ENCODE results near the gene LRRC28. TPM values are rescaled to one million over a fixed set of nuclear protein-coding genes. Genes with fewer than 3 reads are reported as not detected.

Gene LRRC28
- total and polyA plus RNA-seq, 4 donors: 14.5 to 27.5 (median 19.7) TPM

GRCh38 chr15:99368743-99369142 is 117.5 kb downstream of the LRRC28 start:
- no peaks in the 10 kb centered on the region for H3K27me3 ChIP-seq (ENCODE audit: control insufficient read depth in 1 of 2, insufficient read depth in 2 of 2, low read length in 1 of 2)
- intact Hi-C loops (cut with DNase I): loop anchor here (10.0 kb wide), 1 partner anchor 84 kb away; no protein-coding TSS in a partner anchor
- peaks cover 0 to 2% of the 10 kb centered on the region in 2 donors for H3K4me1 ChIP-seq (ENCODE audit: control insufficient read depth in 1 of 2, insufficient read depth in 2 of 2, low read length in 2 of 2)
- no peaks in the 10 kb centered on the region for H3K36me3 ChIP-seq (ENCODE audit: control insufficient read depth in 1 of 2, insufficient read depth in 2 of 2, low read length in 1 of 2)
- DNase-seq: no peak
- H3K27ac ChIP-seq (ENCODE audit: low read depth in 1 of 2, low read length in 2 of 2): no peak overlapping the region
- H3K4me3 ChIP-seq (ENCODE audit: low read length in 2 of 2): no peak overlapping the region
- ATAC-seq (ENCODE audit: low FRiP score): no peak
- H3K9me3 ChIP-seq (ENCODE audit: control insufficient read depth, low read length): no peaks in the 10 kb centered on the region

- Histone ChIP-seq H3K27me3 (ENCODE audit: control insufficient read depth in 1 of 2, insufficient read depth in 2 of 2, low read length in 1 of 2) (no peaks in the 10 kb centered on the region), H3K4me1 (ENCODE audit: control insufficient read depth in 1 of 2, insufficient read depth in 2 of 2, low read length in 2 of 2) (peaks cover 0 to 2% of the 10 kb centered on the region in 2 donors), H3K27ac (ENCODE audit: low read depth in 1 of 2, low read length in 2 of 2) (no peak overlapping the region), H3K4me3 (ENCODE audit: low read length in 2 of 2) (no peak overlapping the region), H3K9me3 (ENCODE audit: control insufficient read depth, low read length) (no peaks in the 10 kb centered on the region), H3K36me3 (ENCODE audit: control insufficient read depth in 1 of 2, insufficient read depth in 2 of 2, low read length in 1 of 2) (no peaks in the 10 kb centered on the region)
- WGBS, 2 donors: 97% methylated on average over 5 of the region's 5 CpGs
- intact Hi-C loops (cut with DNase I): loop anchor here (10.0 kb wide), 1 partner anchor 84 kb away; no protein-coding TSS in a partner anchor
- no peak for ATAC-seq (ENCODE audit: low FRiP score)
- no peak for DNase-seq
These were observed 117.9 kb downstream of the LRRC28 start for GRCh38 chr15:99369196-99369595.

DNA sequence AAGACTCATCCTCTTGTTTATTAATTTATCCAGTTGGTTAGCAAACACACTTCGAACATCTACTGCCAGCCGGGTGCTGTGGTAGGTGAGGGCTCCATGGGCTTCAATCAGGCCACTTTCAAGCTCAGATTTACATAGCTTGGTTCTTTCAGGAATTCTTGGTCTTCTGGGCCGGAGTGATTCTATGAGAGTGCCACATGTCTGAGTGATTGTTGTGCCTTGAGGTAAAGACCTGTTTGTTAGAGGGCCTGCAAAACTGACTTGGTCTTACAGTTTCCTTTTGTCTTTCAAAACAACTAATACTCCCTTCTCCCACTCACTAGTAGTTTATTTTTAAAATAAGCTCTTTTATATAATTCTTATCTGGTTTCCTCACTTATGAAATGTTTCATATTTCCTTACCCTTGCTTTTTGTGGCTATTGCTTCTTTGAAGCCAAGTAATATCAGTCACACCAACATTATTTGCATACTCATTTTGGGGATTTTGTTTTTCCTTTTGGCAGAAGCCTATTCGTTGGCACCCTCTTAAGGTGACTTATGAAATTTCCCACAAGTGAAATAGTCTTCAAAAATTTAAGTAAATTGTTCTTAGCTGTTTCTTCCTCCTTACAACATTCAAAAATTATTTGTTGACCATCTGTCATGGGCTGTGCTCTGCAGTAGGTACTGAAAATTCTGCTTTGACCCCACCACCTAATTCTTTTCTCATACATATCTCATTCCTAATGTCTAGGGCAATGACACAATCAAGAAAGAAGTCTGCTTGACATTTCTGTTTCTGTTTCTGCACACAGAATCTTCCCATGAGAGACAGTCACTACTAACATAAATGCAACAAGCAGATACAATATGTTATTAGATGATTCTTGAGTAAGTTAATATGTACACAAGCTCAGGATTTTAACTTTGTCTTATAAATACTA is 120.2 kb downstream of the LRRC28 start:
- 47 to 51% methylated on average over 4 of the region's 4 CpGs for WGBS, 2 donors
- DNase-seq (no peak), ATAC-seq (ENCODE audit: low FRiP score) (no peak)
- Histone ChIP-seq H3K9me3 (ENCODE audit: control insufficient read depth, low read length) (no peaks in the 10 kb centered on the region), H3K27me3 (ENCODE audit: control insufficient read depth in 1 of 2, insufficient read depth in 2 of 2, low read length in 1 of 2) (no peaks in the 10 kb centered on the region), H3K27ac (ENCODE audit: low read depth in 1 of 2, low read length in 2 of 2) (peak overlapping the region in 1 of 2 donors; percentile 17), H3K4me3 (ENCODE audit: low read length in 2 of 2) (no peak overlapping the region), H3K4me1 (ENCODE audit: control insufficient read depth in 1 of 2, insufficient read depth in 2 of 2, low read length in 2 of 2) (peaks cover 0 to 2% of the 10 kb centered on the region in 2 donors), H3K36me3 (ENCODE audit: control insufficient read depth in 1 of 2, insufficient read depth in 2 of 2, low read length in 1 of 2) (no peaks in the 10 kb centered on the region)
- intact Hi-C loops (cut with DNase I): no loop called here

GRCh38 chr15:99385005-99385669 is 133.9 kb downstream of the LRRC28 start:
- Histone ChIP-seq H3K27me3 (ENCODE audit: control insufficient read depth in 1 of 2, insufficient read depth in 2 of 2, low read length in 1 of 2) (no peaks in the 10 kb centered on the region), H3K4me1 (ENCODE audit: control insufficient read depth in 1 of 2, insufficient read depth in 2 of 2, low read length in 2 of 2) (peaks cover 0 to 2% of the 10 kb centered on the region in 2 donors), H3K9me3 (ENCODE audit: control insufficient read depth, low read length) (no peaks in the 10 kb centered on the region), H3K36me3 (ENCODE audit: control insufficient read depth in 1 of 2, insufficient read depth in 2 of 2, low read length in 1 of 2) (no peaks in the 10 kb centered on the region), H3K27ac (ENCODE audit: low read depth in 1 of 2, low read length in 2 of 2) (no peak overlapping the region), H3K4me3 (ENCODE audit: low read length in 2 of 2) (no peak overlapping the region)
- intact Hi-C loops (cut with DNase I): no loop called here
- 97 to 99% methylated on average over 6 of the region's 6 CpGs for WGBS, 2 donors
- peak; percentile 33 for ATAC-seq (ENCODE audit: low FRiP score)
- DNase-seq: no peak

DNA sequence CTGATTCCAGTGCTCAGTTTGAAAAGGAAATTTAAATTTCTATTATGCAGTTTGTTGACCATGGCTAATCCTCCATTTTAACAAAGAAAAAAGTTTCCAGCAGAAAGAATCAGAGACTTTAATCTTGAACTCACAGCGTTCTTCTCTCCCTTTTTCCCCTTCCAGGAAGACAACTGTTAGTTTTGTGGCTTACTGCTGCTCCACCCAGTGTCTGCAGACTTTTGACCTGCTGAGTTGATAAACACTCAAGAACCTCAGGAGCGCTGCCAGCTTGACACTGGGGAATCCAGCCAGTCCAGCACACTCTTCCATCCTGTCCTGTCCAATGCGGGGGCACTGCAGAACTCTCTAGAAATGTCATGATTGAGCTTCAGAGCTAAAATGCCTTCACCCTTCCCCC is 134.6 kb downstream of the LRRC28 start:
- Histone ChIP-seq H3K36me3 (ENCODE audit: control insufficient read depth in 1 of 2, insufficient read depth in 2 of 2, low read length in 1 of 2) (no peaks in the 10 kb centered on the region), H3K27me3 (ENCODE audit: control insufficient read depth in 1 of 2, insufficient read depth in 2 of 2, low read length in 1 of 2) (no peaks in the 10 kb centered on the region), H3K9me3 (ENCODE audit: control insufficient read depth, low read length) (no peaks in the 10 kb centered on the region), H3K4me3 (ENCODE audit: low read length in 2 of 2) (no peak overlapping the region), H3K4me1 (ENCODE audit: control insufficient read depth in 1 of 2, insufficient read depth in 2 of 2, low read length in 2 of 2) (peaks cover 0 to 2% of the 10 kb centered on the region in 2 donors), H3K27ac (ENCODE audit: low read depth in 1 of 2, low read length in 2 of 2) (no peak overlapping the region)
- ATAC-seq (ENCODE audit: low FRiP score) (peak; percentile 82), DNase-seq (peak in 1 of 2 donors; percentile 82)
- intact Hi-C loops (cut with DNase I): no loop called here
- WGBS, 2 donors: 56 to 67% methylated on average over 3 of the region's 3 CpGs

- Histone ChIP-seq H3K4me1 (ENCODE audit: control insufficient read depth in 1 of 2, insufficient read depth in 2 of 2, low read length in 2 of 2) (peaks cover 0 to 2% of the 10 kb centered on the region in 2 donors), H3K36me3 (ENCODE audit: control insufficient read depth in 1 of 2, insufficient read depth in 2 of 2, low read length in 1 of 2) (no peaks in the 10 kb centered on the region), H3K27me3 (ENCODE audit: control insufficient read depth in 1 of 2, insufficient read depth in 2 of 2, low read length in 1 of 2) (no peaks in the 10 kb centered on the region), H3K4me3 (ENCODE audit: low read length in 2 of 2) (no peak overlapping the region), H3K9me3 (ENCODE audit: control insufficient read depth, low read length) (peaks cover 2% of the 10 kb centered on the region), H3K27ac (ENCODE audit: low read depth in 1 of 2, low read length in 2 of 2) (no peak overlapping the region)
- DNase-seq (no peak), ATAC-seq (ENCODE audit: low FRiP score) (no peak)
- 76 to 77% methylated on average over 4 of the region's 4 CpGs for WGBS, 2 donors
- intact Hi-C loops (cut with DNase I): no loop called here
These were observed 135.1 kb downstream of the LRRC28 start for GRCh38 chr15:99386391-99386790.

- Histone ChIP-seq H3K36me3 (ENCODE audit: control insufficient read depth in 1 of 2, insufficient read depth in 2 of 2, low read length in 1 of 2) (no peaks in the 10 kb centered on the region), H3K27me3 (ENCODE audit: control insufficient read depth in 1 of 2, insufficient read depth in 2 of 2, low read length in 1 of 2) (no peaks in the 10 kb centered on the region), H3K4me3 (ENCODE audit: low read length in 2 of 2) (no peak overlapping the region), H3K9me3 (ENCODE audit: control insufficient read depth, low read length) (peaks cover 2% of the 10 kb centered on the region), H3K27ac (ENCODE audit: low read depth in 1 of 2, low read length in 2 of 2) (no peak overlapping the region), H3K4me1 (ENCODE audit: control insufficient read depth in 1 of 2, insufficient read depth in 2 of 2, low read length in 2 of 2) (peaks cover 0 to 2% of the 10 kb centered on the region in 2 donors)
- intact Hi-C loops (cut with DNase I): no loop called here
- ATAC-seq (ENCODE audit: low FRiP score) (no peak), DNase-seq (no peak)
- WGBS, 2 donors: 93 to 95% methylated on average over 8 of the region's 8 CpGs
These were observed 136.3 kb downstream of the LRRC28 start for GRCh38 chr15:99387421-99388168.

GRCh38 chr15:99390667-99391066 is 139.4 kb downstream of the LRRC28 start:
- Histone ChIP-seq H3K27me3 (ENCODE audit: control insufficient read depth in 1 of 2, insufficient read depth in 2 of 2, low read length in 1 of 2) (no peaks in the 10 kb centered on the region), H3K27ac (ENCODE audit: low read depth in 1 of 2, low read length in 2 of 2) (no peak overlapping the region), H3K4me1 (ENCODE audit: control insufficient read depth in 1 of 2, insufficient read depth in 2 of 2, low read length in 2 of 2) (no peaks in the 10 kb centered on the region), H3K9me3 (ENCODE audit: control insufficient read depth, low read length) (peaks cover 3% of the 10 kb centered on the region), H3K36me3 (ENCODE audit: control insufficient read depth in 1 of 2, insufficient read depth in 2 of 2, low read length in 1 of 2) (no peaks in the 10 kb centered on the region), H3K4me3 (ENCODE audit: low read length in 2 of 2) (no peak overlapping the region)
- intact Hi-C loops (cut with DNase I): no loop called here
- 79 to 82% methylated on average over 5 of the region's 5 CpGs for WGBS, 2 donors
- no peak for DNase-seq
- ATAC-seq (ENCODE audit: low FRiP score): no peak

All from aorta (tissue), 5 donors.